HG03196 (cell line): ENCODE measurements around the gene TMEM8B.
"Not testable (repeated sequence)": the region's sequence is repeated elsewhere in the genome, so short reads cannot be mapped to it uniquely, and the experiment has no call there.

Experiments used
- ATAC-seq: cut with Tn5 transposase; IDR thresholded peaks from one replicate; pipeline ENCODE4 v1.9.1; 2021; ENCODE audit not compliant: unreplicated experiment

Gene TMEM8B

GRCh38 chr9:35861161-35861897 lies 32.3 kb downstream of the TMEM8B start:
- no peak for ATAC-seq

DNA sequence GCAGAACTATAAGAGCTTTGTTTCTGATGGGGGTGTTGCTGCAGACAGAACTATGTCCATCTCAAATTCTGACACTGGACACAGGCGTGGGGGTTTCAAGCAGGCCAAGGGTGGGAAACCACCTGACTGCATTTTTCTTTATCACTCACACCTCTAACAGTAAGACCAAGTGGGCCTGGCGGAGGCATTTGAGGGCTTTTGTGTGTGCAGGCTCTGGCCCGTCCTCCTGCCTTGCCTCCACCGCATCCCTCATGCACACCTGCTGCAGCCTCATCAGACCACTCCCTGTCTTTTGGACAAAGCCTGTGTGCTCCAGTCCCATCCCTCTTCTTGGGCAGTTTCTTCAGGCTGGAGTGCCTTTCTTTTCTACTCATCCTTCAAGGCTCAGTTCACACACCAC lies 33.3 kb downstream of the TMEM8B start:
- no peak for ATAC-seq

- no peak for ATAC-seq
Observed at GRCh38 chr9:35863583-35863982, 34.6 kb downstream of the TMEM8B start.

DNA sequence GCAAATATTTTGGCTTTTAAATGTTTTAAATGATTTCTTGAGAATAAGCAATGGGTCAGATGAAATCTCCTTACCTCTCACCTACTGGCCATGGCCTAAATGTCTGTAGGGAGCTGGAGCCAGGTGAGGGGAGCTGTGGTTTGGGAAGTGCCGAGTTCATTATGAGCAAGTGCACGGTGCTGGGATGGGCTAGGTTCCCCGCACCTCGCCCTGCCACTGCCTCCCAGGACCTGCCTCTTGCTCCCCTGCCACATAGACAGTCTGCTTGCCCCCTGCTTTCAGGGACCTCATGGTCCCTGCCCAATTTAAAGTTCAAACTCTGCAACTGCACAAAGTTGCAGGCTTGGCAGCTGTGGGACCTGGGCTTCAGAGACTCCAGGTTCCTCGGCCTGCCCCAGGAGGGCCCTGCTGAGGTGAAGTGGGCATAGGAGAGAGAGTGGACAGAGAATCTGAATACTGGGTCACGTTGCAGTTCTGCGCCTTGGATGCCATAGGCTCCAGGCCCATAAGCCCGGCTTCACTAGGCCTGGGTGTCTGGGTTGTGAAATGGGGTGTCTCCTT lies 35.7 kb downstream of the TMEM8B start:
- no peak for ATAC-seq

DNA sequence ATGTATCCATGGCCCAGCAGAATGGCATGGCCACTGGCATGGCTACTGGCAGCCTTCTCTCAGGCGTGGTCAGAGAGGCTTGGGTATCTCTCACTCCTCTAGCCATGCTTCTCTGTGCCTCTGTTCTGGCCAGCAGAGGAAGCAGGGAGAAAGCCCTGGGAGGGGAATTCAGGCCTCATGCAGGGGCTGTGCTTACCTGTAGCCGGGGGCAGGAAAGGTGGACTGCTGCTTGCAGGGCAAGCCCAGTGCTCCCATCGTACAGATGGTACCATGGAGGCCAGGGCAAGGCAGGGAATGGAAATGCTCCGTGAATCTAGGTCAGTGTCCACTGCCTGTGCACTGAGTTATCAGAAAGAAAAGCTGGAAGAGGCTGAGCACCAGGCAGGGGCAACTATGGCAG lies 38.5 kb downstream of the TMEM8B start:
- no peak for ATAC-seq

DNA sequence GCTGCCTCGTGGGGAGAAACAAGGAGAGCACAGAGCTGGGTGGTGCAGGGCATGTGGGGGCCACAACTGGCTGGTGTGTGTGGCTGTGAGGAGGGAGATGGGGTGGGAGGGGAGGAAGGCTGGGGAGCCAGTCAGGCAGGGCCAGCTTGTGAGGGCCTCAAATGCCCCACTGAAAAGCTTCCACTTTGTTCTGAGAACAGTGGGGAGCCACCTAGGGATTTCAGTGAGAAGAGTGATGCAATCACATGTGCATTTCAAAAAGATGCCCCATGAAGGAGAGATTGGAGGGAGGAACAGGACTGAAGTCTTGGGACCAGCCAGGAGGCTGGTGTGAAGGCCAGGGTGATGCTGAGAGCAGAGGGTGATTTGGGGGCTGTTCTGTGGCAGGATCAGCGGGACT lies 39.9 kb downstream of the TMEM8B start:
- no peak for ATAC-seq

DNA sequence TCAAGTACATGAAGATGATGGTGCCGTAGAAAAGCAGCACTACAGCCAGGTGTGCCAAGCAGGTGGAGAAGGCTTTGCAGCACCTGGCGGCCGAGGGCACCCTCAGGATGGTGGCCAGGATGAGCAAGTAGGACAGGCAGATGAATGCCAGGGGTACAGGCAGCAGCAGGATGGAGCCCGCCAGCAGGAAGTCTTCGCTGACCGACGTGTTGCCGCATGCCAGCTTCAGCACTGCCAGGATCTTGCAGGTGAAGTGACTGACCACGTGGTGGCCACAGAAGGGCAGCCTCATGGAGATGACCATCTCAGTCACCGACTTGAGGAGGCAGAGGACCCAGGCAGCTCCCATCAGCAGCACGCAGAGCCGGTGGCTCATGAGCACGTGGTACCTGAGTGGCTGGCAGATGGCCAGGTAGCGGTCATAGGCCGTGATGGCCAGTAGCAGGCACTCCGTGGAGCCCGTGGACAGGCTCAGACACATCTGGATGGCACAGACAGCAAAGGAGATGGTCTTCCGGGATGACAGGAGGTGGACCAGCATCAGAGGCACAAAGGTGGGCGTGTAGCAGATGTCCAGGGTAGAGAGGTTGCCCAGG lies 40.7 kb downstream of the TMEM8B start:
- ATAC-seq: no peak

- ATAC-seq: no peak
Observed at GRCh38 chr9:35870351-35870923, 41.4 kb downstream of the TMEM8B start, which contains the start of gene OR13J1. TSS of gene OR13J1 (minus strand) at chr9:35870401. CDS start at chr9:35870401, 0 bp downstream.

DNA sequence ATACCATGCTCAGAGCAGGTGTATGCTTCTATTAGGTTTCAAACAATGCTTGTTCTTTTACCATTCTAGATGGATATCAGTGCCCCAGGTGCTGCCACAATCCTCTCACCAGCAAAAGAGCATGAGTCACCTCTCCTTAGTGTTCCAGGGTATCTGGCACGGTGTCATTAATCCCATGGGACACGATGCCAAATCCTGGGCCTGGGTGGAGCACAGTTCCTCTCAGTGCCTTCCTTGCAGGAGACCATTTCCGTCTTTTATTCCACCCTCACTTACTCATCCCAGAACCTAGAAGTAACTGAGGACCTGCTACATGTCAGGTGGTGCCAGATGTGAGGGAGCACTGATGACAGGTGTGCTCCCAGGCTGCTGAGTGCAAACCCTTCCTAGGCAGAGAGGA lies 42.5 kb downstream of the TMEM8B start:
- no peak for ATAC-seq

DNA sequence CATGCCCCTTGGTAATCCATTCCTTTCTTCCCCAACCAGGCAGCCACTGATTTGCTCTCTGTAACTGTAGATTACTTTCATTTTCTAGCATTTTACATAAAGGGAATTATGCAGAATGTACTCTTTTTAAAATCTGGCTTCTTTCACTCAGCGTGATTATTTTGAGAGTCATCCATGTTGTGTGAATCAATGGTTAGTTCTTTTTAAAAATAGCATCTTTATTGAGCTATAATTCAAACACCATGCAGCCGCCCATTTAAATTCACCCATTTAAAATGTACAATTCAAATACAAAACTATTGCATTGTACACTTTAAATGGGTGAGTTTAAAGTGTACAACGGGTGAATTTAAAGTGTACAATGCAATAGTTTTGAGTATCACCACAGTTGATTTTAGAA lies 43.5 kb downstream of the TMEM8B start:
- no peak for ATAC-seq

DNA sequence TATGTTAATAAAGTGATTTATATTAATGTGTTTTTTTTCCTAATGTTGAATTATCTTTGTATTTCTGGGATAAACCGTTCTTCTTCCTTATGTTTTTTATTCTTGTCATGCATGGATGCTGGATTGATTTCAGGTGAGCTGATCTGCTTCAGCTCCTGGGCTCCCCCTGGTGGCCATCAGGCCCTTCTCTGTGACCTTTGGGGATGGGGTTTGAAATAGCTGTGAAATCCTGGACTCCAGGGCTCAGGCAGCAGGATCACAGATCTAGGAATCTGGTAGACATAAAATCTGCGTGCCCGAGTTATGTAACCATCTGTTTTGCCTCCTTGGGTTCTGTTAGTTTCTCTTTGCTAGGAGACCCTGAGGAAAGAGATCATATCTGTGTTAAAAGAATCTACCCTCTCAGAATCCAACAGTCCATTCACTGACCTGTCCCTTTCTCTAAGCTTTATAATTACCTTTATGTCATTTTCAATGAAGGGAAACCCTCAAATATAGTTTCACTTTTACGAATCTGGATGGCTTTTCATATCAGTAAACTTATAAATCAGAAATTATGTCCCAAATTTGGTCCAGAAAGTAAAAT lies 53.3 kb downstream of the TMEM8B start:
- ATAC-seq: no peak

DNA sequence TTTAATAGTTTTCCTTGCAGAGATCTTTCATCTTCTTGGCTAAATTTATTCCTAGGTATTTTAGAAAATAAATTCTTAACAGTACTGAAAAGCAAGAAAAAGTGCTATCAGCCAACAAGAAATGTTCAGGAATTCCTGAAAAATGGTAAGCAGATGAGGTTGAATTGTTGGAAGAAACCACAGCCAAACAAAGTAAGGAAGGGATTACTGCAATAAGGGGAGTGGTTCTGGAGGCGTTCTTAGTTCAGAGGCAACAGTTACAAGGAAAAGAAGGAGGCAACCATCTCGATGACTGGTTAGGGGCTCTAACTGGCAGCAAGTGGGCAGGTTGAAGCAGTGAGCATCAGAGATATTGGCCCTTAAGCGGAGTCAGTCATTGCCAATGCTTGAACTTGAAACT lies 54.0 kb downstream of the TMEM8B start:
- no peak for ATAC-seq

GRCh38 chr9:35884908-35885307 lies 55.9 kb downstream of the TMEM8B start:
- ATAC-seq: not testable (repeated sequence)

GRCh38 chr9:35891646-35892045 lies 62.6 kb downstream of the TMEM8B start:
- no peak for ATAC-seq

GRCh38 chr9:35892051-35892450 lies 63.0 kb downstream of the TMEM8B start:
- ATAC-seq: no peak

DNA sequence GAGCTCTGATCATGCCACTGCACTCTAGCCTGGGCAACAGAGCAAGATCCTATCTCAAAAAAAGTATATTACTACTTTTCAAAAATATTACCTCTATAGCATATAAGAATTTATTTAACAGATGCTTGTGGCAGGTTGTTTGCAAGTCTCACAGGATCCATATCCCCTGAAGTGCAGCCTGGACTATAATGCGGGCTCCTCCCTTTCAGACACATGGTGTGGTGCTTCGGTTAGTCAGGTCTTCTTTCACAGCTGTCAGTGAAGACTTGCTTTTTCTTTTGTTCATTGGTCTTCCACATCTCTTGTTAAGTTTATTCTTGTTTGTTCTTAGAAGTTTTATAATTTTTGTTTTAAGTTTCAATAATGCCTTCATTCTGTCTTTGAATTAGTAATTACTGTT lies 67.5 kb downstream of the TMEM8B start:
- ATAC-seq: no peak

GRCh38 chr9:35897376-35898099 lies 68.5 kb downstream of the TMEM8B start:
- ATAC-seq: not testable (repeated sequence)

- no peak for ATAC-seq
Observed at GRCh38 chr9:35898337-35898736, 69.3 kb downstream of the TMEM8B start.

- ATAC-seq: no peak
Observed at GRCh38 chr9:35899021-35899420, 70.0 kb downstream of the TMEM8B start.

DNA sequence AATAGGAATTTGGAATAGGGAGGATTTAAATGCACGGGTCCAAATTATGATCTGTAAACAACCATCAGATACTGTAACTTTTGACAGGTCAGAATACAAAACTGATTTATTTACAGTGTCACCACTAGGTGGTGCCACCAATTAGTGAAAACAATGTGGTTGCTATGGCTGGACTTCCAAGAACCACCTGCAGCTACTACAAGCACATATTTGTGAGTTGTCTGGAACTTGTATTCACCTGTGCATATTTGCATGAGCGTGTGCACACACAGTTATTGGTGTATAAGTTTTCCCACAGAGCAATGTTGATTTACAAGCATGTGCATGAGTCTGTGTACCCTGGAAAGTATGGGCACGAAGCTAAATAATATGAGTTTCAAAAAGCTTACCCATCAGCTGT lies 74.0 kb downstream of the TMEM8B start:
- ATAC-seq: no peak

- ATAC-seq: no peak
Observed at GRCh38 chr9:35904338-35904737, 75.3 kb downstream of the TMEM8B start.
